Body of pancreas (tissue), 4 donors: ENCODE measurements around the gene TXN2. TPM values are rescaled to one million over a fixed set of nuclear protein-coding genes. Genes with fewer than 3 reads are reported as not detected.

Experiments used
- ATAC-seq: fragments of 150-250 bp; one replicate; pipeline ENCODE4 v1.9.1; 2016
- DNase-seq, 4 donors: peaks; one replicate each; pipeline ENCODE4 v3.0.0-alpha.2; 2019
- H3K27ac ChIP-seq, 4 donors: fragments of 200-600 bp; sonication (generic); 1 replicate in 3 of 4; 2 replicates in 1 of 4; pipeline versions ENCODE4 v1.5.1 to v1.6.1; 2016 to 2019; ENCODE audit warnings: mild to moderate bottlenecking in 1 of 4, mixed read lengths in 1 of 4, moderate library complexity in 1 of 4
- H3K27me3 ChIP-seq, 2 donors: fragments of 200-600 bp; sonication (generic); one replicate each; pipeline ENCODE4 v1.6.0; 2016; ENCODE audit warnings: mild to moderate bottlenecking in 1 of 2
- H3K36me3 ChIP-seq, 2 donors: fragments of 200-600 bp; sonication (generic); replicated peaks in 1 of 2; 2 replicates each; pipeline ENCODE4 v1.5.1; 2016; ENCODE audit warnings: low read depth in 2 of 2; ENCODE audit not compliant: insufficient read depth in 1 of 2
- H3K4me1 ChIP-seq: fragments of 200-600 bp; sonication (generic); one replicate; pipeline ENCODE4 v1.6.0; 2016
- H3K4me3 ChIP-seq, 2 donors: fragments of 200-600 bp; sonication (generic); 1 replicate in 1 of 2; 2 replicates in 1 of 2; pipeline ENCODE4 v1.5.1; 2016 to 2019
- H3K9me3 ChIP-seq, 3 donors: fragments of 200-600 bp; sonication (generic); 1 replicate in 2 of 3; 2 replicates in 1 of 3; pipeline ENCODE4 v1.5.1; 2016
- CTCF ChIP-seq, 7 experiments: fragments of 450-650 bp in 4 of 7; fragments of 200-600 bp in 3 of 7; sonication (generic) in 3 of 7; IDR thresholded peaks; one replicate each; pipeline ENCODE4 v1.5.1; 2016 to 2019; ENCODE audit warnings: antibody characterized with exemption in 7 of 7
- POLR2A ChIP-seq, 3 donors: fragments of 450-650 bp; IDR thresholded peaks; one replicate each; pipeline ENCODE4 v1.6.1; 2016; ENCODE audit warnings: antibody characterized with exemption in 3 of 3, mild to moderate bottlenecking in 2 of 3
- WGBS, 2 donors: methylation state at CpG; one replicate each; pipeline ENCODE4 v1.1.5; 2017; 5-methylcytosine and 5-hydroxymethylcytosine counted together
- intact Hi-C: fragments of 100-400 bp; cut with DNase I; formaldehyde crosslinking; loops from one replicate; pipeline ENCODE4 v1.15.1; 2023
- total RNA-seq, 2 donors: library from RNA; depleted of rRNA; stranded (reverse); fragments of >200 nt; gene quantifications; one replicate each; pipeline ENCODE4 v1.1.0, GENCODE V29; 2016

TXN2 gene
- total RNA-seq, 2 donors from 2014 or later, result 27.0 to 44.5 TPM

- Histone ChIP-seq H3K9me3 (no peaks in the 10 kb centered on the region), H3K36me3 (no peaks in the 10 kb centered on the region), H3K27ac (no peak overlapping the region), H3K4me1 (peaks cover 15% of the 10 kb centered on the region), H3K4me3 (no peak overlapping the region), H3K27me3 (no peaks in the 10 kb centered on the region)
- WGBS, 2 donors, result 85 to 86% methylated on average over 9 to 12 of the region's 12 CpGs
- no peak for TF ChIP-seq POLR2A (IDR thresholded peaks at IDR 0.05)
- no peak for TF ChIP-seq CTCF (IDR thresholded peaks at IDR 0.05)
- no peak for DNase-seq
- no peak for ATAC-seq
- intact Hi-C loops, result loop anchor here (10.0 kb wide), 1 partner anchor 48 kb away; no protein-coding TSS in a partner anchor
Measured at GRCh38 chr22:36442506-36443197, 38.8 kb downstream of the TXN2 start.

GRCh38 chr22:36440429-36441002 is 40.9 kb downstream of the TXN2 start:
- Histone ChIP-seq H3K4me3 (no peak overlapping the region), H3K27me3 (no peaks in the 10 kb centered on the region), H3K9me3 (no peaks in the 10 kb centered on the region), H3K27ac (peak overlapping the region in 2 of 4 donors; percentile 58 to 67), H3K36me3 (no peaks in the 10 kb centered on the region), H3K4me1 (peaks cover 29% of the 10 kb centered on the region)
- intact Hi-C loops, result loop anchor here (10.0 kb wide), 1 partner anchor 46 kb away; no protein-coding TSS in a partner anchor
- WGBS, 2 donors, result 71 to 75% methylated on average over 8 of the region's 8 CpGs
- ATAC-seq, result no peak
- DNase-seq, result no peak
- TF ChIP-seq POLR2A (IDR thresholded peaks at IDR 0.05) (no peak), CTCF (IDR thresholded peaks at IDR 0.05) (no peak)

GRCh38 chr22:36439481-36440271 is 41.8 kb downstream of the TXN2 start:
- DNase-seq (peak in 3 of 4 donors; percentile 64 to 79 (median 71)), ATAC-seq (peak; percentile 36)
- H3K4me3 ChIP-seq, result no peak overlapping the region
- H3K27ac ChIP-seq, result peak overlapping the region in 3 of 4 donors; percentile 22 to 67 (median 58)
- WGBS, 2 donors, result 80 to 84% methylated on average over 6 of the region's 6 CpGs
- no peaks in the 10 kb centered on the region for H3K36me3 ChIP-seq
- intact Hi-C loops, result loop anchor here (10.0 kb wide), 1 partner anchor 45 kb away; no protein-coding TSS in a partner anchor
- H3K27me3 ChIP-seq, result no peaks in the 10 kb centered on the region
- no peaks in the 10 kb centered on the region for H3K9me3 ChIP-seq
- peaks cover 37% of the 10 kb centered on the region for H3K4me1 ChIP-seq
- TF ChIP-seq CTCF (IDR thresholded peaks at IDR 0.05), result no peak
- TF ChIP-seq POLR2A (IDR thresholded peaks at IDR 0.05), result no peak

- Histone ChIP-seq H3K36me3 (no peaks in the 10 kb centered on the region), H3K27ac (peak overlapping the region; percentile 86 to 90 (median 88)), H3K9me3 (no peaks in the 10 kb centered on the region), H3K4me3 (no peak overlapping the region), H3K4me1 (peaks cover 63% of the 10 kb centered on the region), H3K27me3 (no peaks in the 10 kb centered on the region)
- TF ChIP-seq CTCF (IDR thresholded peaks at IDR 0.05) (peak in 1 of 7 experiments; percentile 5), POLR2A (IDR thresholded peaks at IDR 0.05) (peak in 2 of 3 donors; percentile 47 to 63)
- DNase-seq, result peak; percentile 77 to 90 (median 88)
- peak; percentile 63 for ATAC-seq
- intact Hi-C loops, result no loop called here
- 19 to 22% methylated on average over 16 of the region's 16 CpGs for WGBS, 2 donors
Measured at GRCh38 chr22:36435516-36436415, 45.7 kb downstream of the TXN2 start.
